GM12801 (cell line): ENCODE measurements around the gene EGFL7.

ENCODE experiments used
- CTCF ChIP-seq: IDR thresholded peaks from one replicate; pipeline ENCODE4 v1.5.1; 2011; ENCODE audit warnings: control low read depth; ENCODE audit not compliant: insufficient read length; ENCODE audit errors: extremely low read depth

Gene EGFL7

GRCh38 chr9:136712690-136713544 is 50.2 kb downstream of the EGFL7 start:
- TF ChIP-seq CTCF = no peak

GRCh38 chr9:136713550-136713949 is 50.8 kb downstream of the EGFL7 start:
- no peak for TF ChIP-seq CTCF

- TF ChIP-seq CTCF = no peak
Observed at GRCh38 chr9:136714096-136714892, 51.6 kb downstream of the EGFL7 start.

GRCh38 chr9:136714893-136715274 is 52.2 kb downstream of the EGFL7 start:
- TF ChIP-seq CTCF = no peak

- TF ChIP-seq CTCF = no peak
Observed at GRCh38 chr9:136717399-136717798, 54.7 kb downstream of the EGFL7 start.

GRCh38 chr9:136718345-136719194 is 55.9 kb downstream of the EGFL7 start:
- no peak for TF ChIP-seq CTCF
